Activated T-helper 2 cell treated with anti-CD3 and anti-CD28 coated beads, Interferon-gamma antibody, Interleukin-2, Interleukin-4, amounts not matched to agents 10 μg/mL and 5 μg/mL and 100 μg/mL, durations not matched to agents 14 hours and 24 hours and 36 hours (primary cell): ENCODE measurements around the gene MNT. TPM values are rescaled to one million over a fixed set of nuclear protein-coding genes. Genes with fewer than 3 reads are reported as not detected.
"Not testable (repeated sequence)": the region's sequence is repeated elsewhere in the genome, so short reads cannot be mapped to it uniquely, and the experiment has no call there.

Experiments used
- DNase-seq: peaks from one replicate; pipeline ENCODE4 v3.0.0; 2021; ENCODE audit warnings: low spot score
- H3K27ac Mint-ChIP-seq: one replicate; pipeline ENCODE4 v1.8.0; 2021; ENCODE audit warnings: mixed read lengths
- H3K27me3 Mint-ChIP-seq: one replicate; pipeline ENCODE4 v1.8.0; 2021; ENCODE audit warnings: low read depth, mixed read lengths
- H3K36me3 Mint-ChIP-seq: one replicate; pipeline ENCODE4 v1.8.0; 2021; ENCODE audit warnings: low read depth, mixed read lengths
- H3K4me1 Mint-ChIP-seq: one replicate; pipeline ENCODE4 v1.8.0; 2021; ENCODE audit warnings: low read depth, mixed read lengths
- H3K4me3 Mint-ChIP-seq: one replicate; pipeline ENCODE4 v1.8.0; 2021; ENCODE audit warnings: low read depth, mild to moderate bottlenecking, moderate library complexity, mixed read lengths
- H3K9me3 Mint-ChIP-seq: one replicate; pipeline ENCODE4 v1.8.0; 2021; ENCODE audit warnings: mixed read lengths
- intact Hi-C: fragments of 100-400 bp; cut with micrococcal nuclease; formaldehyde crosslinking; loops from one replicate; pipeline ENCODE4 v1.15.1; 2023
- total RNA-seq: library from RNA; stranded (reverse); gene quantifications from 2 replicates; pipeline ENCODE4 v1.2.3, GENCODE V29; 2022

Gene MNT, protein sequence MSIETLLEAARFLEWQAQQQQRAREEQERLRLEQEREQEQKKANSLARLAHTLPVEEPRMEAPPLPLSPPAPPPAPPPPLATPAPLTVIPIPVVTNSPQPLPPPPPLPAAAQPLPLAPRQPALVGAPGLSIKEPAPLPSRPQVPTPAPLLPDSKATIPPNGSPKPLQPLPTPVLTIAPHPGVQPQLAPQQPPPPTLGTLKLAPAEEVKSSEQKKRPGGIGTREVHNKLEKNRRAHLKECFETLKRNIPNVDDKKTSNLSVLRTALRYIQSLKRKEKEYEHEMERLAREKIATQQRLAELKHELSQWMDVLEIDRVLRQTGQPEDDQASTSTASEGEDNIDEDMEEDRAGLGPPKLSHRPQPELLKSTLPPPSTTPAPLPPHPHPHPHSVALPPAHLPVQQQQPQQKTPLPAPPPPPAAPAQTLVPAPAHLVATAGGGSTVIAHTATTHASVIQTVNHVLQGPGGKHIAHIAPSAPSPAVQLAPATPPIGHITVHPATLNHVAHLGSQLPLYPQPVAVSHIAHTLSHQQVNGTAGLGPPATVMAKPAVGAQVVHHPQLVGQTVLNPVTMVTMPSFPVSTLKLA
- 28.1 and 30.4 TPM in 2 replicates for total RNA-seq

DNA sequence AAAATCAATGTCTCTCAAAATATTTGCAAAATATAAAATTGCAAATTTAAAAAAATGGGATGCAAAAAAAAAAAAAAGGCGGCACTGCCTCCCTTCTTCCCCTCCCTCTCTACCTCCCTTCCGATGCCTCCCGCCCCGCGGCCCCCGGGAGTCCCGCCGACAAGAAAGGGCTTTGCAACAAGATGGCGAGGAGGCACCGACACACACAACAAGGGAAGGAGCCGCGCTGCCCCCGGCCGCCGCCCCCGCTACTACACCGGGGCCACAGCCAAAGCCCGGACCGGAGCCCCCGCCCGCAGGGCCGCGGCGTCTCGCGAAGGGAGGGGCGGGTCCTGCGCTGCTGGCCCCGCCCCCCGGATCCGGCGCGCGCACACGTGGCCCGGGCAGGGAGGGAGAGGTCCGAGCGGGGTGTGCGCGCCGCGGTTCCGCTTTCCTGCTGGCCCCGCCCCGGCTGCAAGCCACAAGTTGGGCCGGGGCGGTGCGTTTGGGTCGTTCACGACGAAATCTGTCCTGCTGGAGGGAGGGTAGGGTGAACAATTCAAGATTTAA, at the start of gene MNT:
MNT (minus strand) TSS at position 184 of the 549 bp plus-strand sequence. CDS start 348 bp downstream, outside the sequence.
- Mint-ChIP-seq H3K9me3 (no peaks in the 10 kb centered on the region), H3K27me3 (no peaks in the 10 kb centered on the region), H3K4me3 (peak within 1 kb of the TSS; percentile 98), H3K27ac (peak within 1 kb of the TSS; percentile 99), H3K4me1 (peaks cover 42% of the 10 kb centered on the region), H3K36me3 (peaks cover 8% of the 10 kb centered on the region)
- peak; percentile 94 for DNase-seq
- intact Hi-C loops = loop anchor here (1.0 to 5.0 kb wide), 5 partner anchors 9 to 529 kb away; partner anchors contain the start of genes PAFAH1B1, SMG6 and SRR

DNA sequence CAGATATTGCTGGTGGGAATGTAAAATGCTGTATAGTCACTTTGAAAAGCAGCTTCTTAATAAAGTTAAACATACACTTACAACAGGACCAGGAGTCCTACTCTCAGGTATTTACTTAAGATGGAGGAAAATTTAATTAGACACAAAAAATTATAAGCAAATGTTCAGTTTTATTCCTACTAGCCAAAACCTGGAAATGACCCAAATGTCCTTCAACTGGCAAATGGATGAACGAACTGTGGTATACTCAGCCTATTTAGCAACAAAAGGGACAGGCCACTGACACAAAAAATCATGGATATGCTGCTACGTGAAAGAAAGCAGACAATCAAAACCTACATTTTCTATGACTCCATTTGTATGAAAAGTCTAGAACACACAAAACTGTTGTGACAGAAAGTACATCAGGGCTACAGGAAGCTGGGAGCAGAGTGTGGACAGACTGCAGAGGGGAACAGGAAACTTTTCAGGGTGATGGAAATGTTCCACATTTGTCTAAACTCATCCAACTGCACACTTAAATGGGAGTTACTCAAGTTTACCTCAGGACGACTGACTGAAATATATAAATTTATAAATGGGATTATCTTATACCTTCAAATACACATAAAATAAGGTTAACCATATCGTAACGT, 49.3 kb upstream of the MNT start:
- Mint-ChIP-seq H3K27me3 (no peaks in the 10 kb centered on the region), H3K4me1 (no peaks in the 10 kb centered on the region), H3K9me3 (peaks cover 7% of the 10 kb centered on the region), H3K4me3 (no peak overlapping the region), H3K36me3 (peaks cover 20% of the 10 kb centered on the region), H3K27ac (no peak overlapping the region)
- intact Hi-C loops = no loop called here
- no peak for DNase-seq

DNA sequence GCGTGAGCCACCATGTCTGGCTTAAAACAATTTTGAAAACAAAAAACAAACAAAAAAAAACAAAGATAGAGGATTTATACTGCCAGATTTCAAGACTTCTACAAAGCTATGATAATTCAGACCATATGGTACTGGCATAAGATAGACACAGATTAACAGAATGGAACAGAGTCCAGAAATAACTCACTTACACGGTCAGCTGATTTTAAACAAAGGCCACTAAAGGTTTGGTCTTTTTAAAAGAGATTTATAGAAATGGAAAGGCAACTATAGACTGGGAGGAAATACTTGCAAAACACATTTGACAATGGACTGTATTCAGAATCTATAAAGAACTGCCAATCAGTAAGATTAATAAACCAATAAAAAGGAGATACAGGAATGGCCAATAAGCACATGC, 48.6 kb upstream of the MNT start:
- Mint-ChIP-seq H3K4me3 (no peak overlapping the region), H3K4me1 (no peaks in the 10 kb centered on the region)

DNA sequence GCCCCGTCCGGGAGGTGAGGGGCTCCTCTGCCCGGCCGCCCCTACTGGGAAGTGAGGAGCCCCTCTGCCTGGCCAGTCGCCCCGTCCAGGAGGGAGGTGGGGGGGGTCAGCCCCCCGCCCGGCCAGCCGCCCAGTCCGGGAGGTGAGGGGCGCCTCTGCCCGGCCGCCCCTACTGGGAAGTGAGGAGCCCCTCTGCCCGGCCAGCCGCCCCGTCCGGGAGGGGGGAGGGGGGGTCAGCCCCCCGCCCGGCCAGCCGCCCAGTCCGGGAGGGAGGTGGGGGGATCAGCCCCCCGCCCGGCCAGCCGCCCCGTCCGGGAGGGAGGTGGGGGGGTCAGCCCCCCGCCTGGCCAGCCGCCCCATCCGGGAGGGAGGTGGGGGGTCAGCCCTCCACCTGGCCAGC, 46.6 kb upstream of the MNT start:
- H3K9me3 Mint-ChIP-seq, DNase-seq, H3K27me3 Mint-ChIP-seq, H3K4me3 Mint-ChIP-seq, H3K27ac Mint-ChIP-seq, intact Hi-C loops, H3K4me1 Mint-ChIP-seq: not testable (repeated sequence)
- H3K36me3 Mint-ChIP-seq = peaks cover 15% of the 10 kb centered on the region

More for the DNA sequence above, 48.6 kb upstream of the MNT start:
- Mint-ChIP-seq H3K36me3 (peaks cover 21% of the 10 kb centered on the region), H3K9me3 (peaks cover 7% of the 10 kb centered on the region), H3K27ac (no peak overlapping the region), H3K27me3 (no peaks in the 10 kb centered on the region)
- intact Hi-C loops = no loop called here
- no peak for DNase-seq

DNA sequence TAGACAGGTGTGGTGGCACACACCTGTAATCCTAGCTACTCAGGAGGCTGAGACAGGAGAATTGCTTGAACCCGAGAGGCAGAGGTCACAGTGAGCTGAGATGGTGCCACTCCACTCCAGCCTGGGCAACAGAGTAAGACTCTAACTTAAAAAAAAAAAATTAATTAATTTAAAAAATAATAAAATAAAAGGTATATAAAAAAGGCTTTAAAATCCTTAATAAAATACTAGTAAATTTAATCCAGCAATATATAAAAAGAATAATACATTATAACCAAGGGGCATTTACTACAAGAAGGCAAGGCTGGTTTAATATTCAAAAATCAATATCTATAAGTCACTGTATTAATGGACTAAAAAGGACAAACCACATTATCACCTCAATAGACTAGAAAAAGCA, 44.8 kb upstream of the MNT start:
- no peak overlapping the region for H3K27ac Mint-ChIP-seq
- intact Hi-C loops = no loop called here
- H3K4me1 Mint-ChIP-seq = no peaks in the 10 kb centered on the region

DNA sequence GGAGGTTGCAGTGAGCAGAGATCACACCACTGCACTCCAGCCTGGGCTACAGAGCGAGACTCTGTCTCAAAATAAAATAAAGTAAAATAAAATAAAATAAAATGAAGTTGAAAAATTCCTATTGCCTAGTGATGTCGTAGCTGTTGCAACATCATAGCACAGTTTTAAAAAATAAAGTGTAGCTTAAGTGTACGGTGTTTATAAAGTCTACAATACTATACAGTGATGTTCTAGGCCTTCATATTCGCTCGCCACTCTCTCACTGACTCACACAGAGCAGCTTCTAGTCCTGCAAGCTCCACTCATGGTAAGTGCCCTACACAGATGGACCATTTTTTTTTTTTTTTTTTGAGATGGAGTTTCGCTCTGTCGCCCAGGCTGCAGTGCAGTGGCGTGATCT, 43.5 kb upstream of the MNT start:
- intact Hi-C loops = no loop called here
- no peak overlapping the region for H3K27ac Mint-ChIP-seq
- peaks cover 25% of the 10 kb centered on the region for H3K36me3 Mint-ChIP-seq
- peaks cover 7% of the 10 kb centered on the region for H3K9me3 Mint-ChIP-seq
- H3K4me3 Mint-ChIP-seq = no peak overlapping the region
- H3K27me3 Mint-ChIP-seq = no peaks in the 10 kb centered on the region
- no peaks in the 10 kb centered on the region for H3K4me1 Mint-ChIP-seq
- DNase-seq = no peak

More for the DNA sequence above, 44.8 kb upstream of the MNT start:
- H3K4me3 Mint-ChIP-seq = no peak overlapping the region
- DNase-seq = no peak
- peaks cover 20% of the 10 kb centered on the region for H3K36me3 Mint-ChIP-seq
- H3K27me3 Mint-ChIP-seq = no peaks in the 10 kb centered on the region
- peaks cover 7% of the 10 kb centered on the region for H3K9me3 Mint-ChIP-seq

DNA sequence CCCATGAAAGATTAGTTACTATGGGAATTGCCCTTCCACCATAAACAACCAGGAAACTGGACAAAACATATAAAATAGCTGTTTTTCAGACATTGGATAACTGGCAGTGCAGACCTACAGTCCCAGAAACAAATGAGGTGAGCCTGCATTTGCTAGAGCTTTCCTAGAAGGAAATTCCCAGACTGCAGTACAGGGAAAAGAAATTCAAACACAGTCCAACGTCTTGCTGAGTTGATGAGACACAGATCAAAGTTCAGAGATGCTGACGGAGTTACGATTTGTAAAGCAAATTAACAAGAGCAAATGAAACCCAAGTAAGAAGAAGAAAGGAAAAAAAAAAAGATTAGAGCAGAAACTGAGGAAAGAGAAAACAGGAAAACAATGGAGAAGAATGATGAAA, 41.3 kb upstream of the MNT start:
- Mint-ChIP-seq H3K4me1 (no peaks in the 10 kb centered on the region), H3K27ac (no peak overlapping the region), H3K36me3 (peaks cover 44% of the 10 kb centered on the region), H3K9me3 (peaks cover 7% of the 10 kb centered on the region), H3K27me3 (no peaks in the 10 kb centered on the region), H3K4me3 (no peak overlapping the region)
- no peak for DNase-seq
- intact Hi-C loops = no loop called here

DNA sequence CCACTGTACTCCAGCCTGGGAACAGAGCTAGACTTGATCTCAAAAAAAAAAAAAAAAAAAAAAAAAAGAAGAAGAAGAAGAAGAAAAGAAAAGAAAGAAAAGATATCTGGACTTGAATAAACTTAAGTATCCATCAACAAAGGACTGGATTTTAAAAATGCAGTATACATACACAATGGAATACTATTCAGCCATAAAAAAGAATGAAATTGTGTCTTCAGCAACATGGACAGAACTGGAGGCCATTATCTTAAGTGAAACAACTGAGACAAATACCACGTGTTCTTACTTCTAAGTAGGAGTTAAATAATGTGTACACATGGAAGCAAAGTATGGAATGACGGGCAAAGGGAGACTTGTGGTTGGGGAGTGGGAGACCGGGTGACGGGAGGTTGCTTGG, 40.1 kb upstream of the MNT start:
- H3K27me3 Mint-ChIP-seq = no peaks in the 10 kb centered on the region
- peaks cover 2% of the 10 kb centered on the region for H3K9me3 Mint-ChIP-seq
- no peaks in the 10 kb centered on the region for H3K4me1 Mint-ChIP-seq
- no peak for DNase-seq
- peaks cover 47% of the 10 kb centered on the region for H3K36me3 Mint-ChIP-seq
- intact Hi-C loops = no loop called here
- H3K4me3 Mint-ChIP-seq = no peak overlapping the region
- no peak overlapping the region for H3K27ac Mint-ChIP-seq

DNA sequence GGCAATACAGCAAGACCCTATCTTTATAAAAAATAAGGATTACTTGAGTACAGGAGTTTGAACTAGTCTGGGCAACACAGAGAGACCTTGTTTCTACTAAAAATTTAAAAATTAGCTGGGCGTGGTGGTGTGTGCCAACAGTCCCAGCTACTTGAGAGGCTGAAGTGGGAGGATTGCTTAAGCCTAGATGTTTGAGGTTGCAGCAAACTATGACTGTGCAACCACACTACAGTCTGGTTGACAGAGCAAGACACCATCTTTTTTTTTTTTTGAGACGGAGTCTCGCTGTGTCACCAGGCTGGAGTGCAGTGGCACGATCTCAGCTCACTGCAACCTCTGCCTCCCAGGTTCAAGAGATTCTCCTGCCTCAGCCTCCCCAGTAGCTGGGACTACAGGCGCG, 39.1 kb upstream of the MNT start:
- DNase-seq, H3K4me3 Mint-ChIP-seq, H3K27ac Mint-ChIP-seq, H3K9me3 Mint-ChIP-seq, H3K4me1 Mint-ChIP-seq, intact Hi-C loops, H3K27me3 Mint-ChIP-seq: not testable (repeated sequence)
- H3K36me3 Mint-ChIP-seq = peaks cover 47% of the 10 kb centered on the region

DNA sequence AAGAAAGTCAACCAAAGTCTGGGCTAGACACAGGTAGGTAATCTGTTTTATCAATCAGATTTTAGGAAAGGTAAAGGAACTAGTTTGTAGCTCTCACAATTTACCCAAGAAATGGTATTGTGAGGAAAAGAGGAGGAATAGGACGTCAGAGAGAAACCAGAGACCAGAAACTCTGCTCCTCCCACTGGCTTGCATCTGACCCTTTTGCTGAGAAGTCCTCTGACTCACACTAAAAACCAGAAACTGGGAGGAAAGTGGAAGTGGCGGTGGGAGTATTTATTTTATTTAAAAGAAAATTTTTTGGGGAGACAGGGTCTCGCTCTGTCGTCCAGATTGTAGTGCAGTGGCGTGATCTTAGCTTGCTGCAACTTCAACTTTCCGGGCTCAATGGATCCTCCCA, 38.0 kb upstream of the MNT start:
- Mint-ChIP-seq H3K36me3 (peaks cover 47% of the 10 kb centered on the region), H3K27ac (no peak overlapping the region), H3K27me3 (no peaks in the 10 kb centered on the region), H3K9me3 (no peaks in the 10 kb centered on the region), H3K4me3 (no peak overlapping the region), H3K4me1 (no peaks in the 10 kb centered on the region)
- intact Hi-C loops = no loop called here
- no peak for DNase-seq

DNA sequence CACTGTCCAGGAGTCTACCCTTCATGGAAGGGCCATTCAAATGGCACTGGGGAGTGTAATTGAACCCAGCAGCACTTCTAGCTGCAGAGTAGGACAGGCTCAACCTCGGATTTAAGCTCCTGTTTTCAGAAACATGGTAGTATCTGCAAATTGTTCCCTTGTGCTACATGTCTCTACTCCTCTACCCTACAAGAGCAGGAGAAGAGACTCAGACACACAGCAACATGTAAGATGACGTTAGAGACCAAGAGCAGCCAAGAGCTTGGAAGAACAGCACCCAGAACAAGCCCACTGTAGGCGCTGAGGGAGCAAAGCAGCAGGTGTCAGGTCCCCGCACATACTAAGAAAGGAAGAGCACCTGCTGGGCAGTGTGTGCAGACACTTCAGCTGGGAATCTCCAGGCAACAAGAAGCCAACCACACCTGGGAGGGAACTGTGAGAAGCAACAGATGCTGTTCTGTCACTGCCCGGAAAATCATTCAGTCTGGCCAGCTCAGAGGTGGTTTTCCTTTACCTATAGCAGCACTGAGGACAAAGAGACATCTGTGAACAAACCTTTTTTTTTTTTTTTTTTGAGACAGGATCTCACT, 35.6 kb upstream of the MNT start:
- Mint-ChIP-seq H3K27me3 (no peaks in the 10 kb centered on the region), H3K36me3 (peaks cover 51% of the 10 kb centered on the region), H3K9me3 (no peaks in the 10 kb centered on the region), H3K27ac (no peak overlapping the region), H3K4me3 (no peak overlapping the region), H3K4me1 (no peaks in the 10 kb centered on the region)
- intact Hi-C loops = no loop called here
- DNase-seq = no peak

DNA sequence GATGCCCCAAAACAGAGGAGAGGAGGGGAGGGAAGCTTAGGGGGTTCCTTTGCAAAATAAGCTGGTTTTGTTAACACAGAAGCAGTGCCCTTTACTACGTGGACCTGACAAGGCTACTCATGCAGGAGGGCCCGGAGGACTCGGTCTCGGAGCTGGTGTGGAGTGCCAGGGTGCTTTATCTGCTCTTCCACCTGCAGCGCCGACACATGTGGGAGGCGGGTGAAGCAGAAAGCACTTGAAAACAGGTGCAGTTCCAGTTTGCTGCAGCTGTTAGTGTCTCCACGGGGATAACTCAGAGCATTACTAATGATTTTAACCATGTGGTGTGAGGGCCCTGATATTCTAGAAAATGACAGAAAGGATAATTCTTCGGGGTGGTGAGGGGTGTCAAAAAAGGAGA, 35.0 kb upstream of the MNT start:
- Mint-ChIP-seq H3K36me3 (peaks cover 45% of the 10 kb centered on the region), H3K4me3 (no peak overlapping the region), H3K27ac (no peak overlapping the region)

More for the DNA sequence above, 35.0 kb upstream of the MNT start:
- intact Hi-C loops = no loop called here
- Mint-ChIP-seq H3K27me3 (no peaks in the 10 kb centered on the region), H3K9me3 (no peaks in the 10 kb centered on the region), H3K4me1 (no peaks in the 10 kb centered on the region)
- no peak for DNase-seq
